Gastroesophageal sphincter (tissue), 4 donors: ENCODE measurements around the gene THRA. TPM values are rescaled to one million over a fixed set of nuclear protein-coding genes. Genes with fewer than 3 reads are reported as not detected.

ENCODE experiments used
- ATAC-seq: fragments of 150-250 bp; one replicate; pipeline ENCODE4 v1.9.1; 2016; ENCODE audit warnings: mild to moderate bottlenecking, moderate library complexity
- H3K27ac ChIP-seq, 4 donors: fragments of 200-600 bp; sonication (generic) in 3 of 4; 1 replicate in 3 of 4; 2 replicates in 1 of 4; pipeline ENCODE4 v1.5.1; 2016 to 2019
- H3K27me3 ChIP-seq: fragments of 200-600 bp; sonication (generic); one replicate; pipeline ENCODE4 v1.5.1; 2019
- H3K36me3 ChIP-seq, 2 donors: fragments of 200-600 bp; sonication (generic); one replicate each; pipeline ENCODE4 v1.5.1; 2019; ENCODE audit warnings: control low read depth in 1 of 2
- H3K4me1 ChIP-seq, 3 donors: fragments of 200-600 bp; sonication (generic); 1 replicate in 2 of 3; 2 replicates in 1 of 3; pipeline ENCODE4 v1.5.1; 2016 to 2019; ENCODE audit warnings: control low read depth in 2 of 3
- H3K4me3 ChIP-seq, 2 donors: fragments of 200-600 bp; sonication (generic); one replicate each; pipeline ENCODE4 v1.5.1; 2019; ENCODE audit warnings: mild to moderate bottlenecking in 1 of 2, moderate library complexity in 1 of 2
- H3K9me3 ChIP-seq, 3 donors: fragments of 200-600 bp; sonication (generic); one replicate each; pipeline ENCODE4 v1.5.1; 2017 to 2019; ENCODE audit warnings: control low read depth in 2 of 3
- EP300 ChIP-seq: sonication (generic); formaldehyde crosslinking; IDR thresholded peaks from one replicate; pipeline ENCODE4 v1.6.1; 2017; ENCODE audit warnings: antibody characterized with exemption, mild to moderate bottlenecking
- POLR2A ChIP-seq, 2 donors: fragments of 450-650 bp; IDR thresholded peaks; one replicate each; pipeline ENCODE4 v1.6.1; 2017; ENCODE audit warnings: antibody characterized with exemption in 2 of 2, mild to moderate bottlenecking in 2 of 2, moderate library complexity in 1 of 2
- POLR2AphosphoS5 ChIP-seq: sonication (generic); formaldehyde crosslinking; IDR thresholded peaks from one replicate; pipeline ENCODE4 v1.6.1; 2017; ENCODE audit warnings: antibody characterized with exemption
- WGBS, 2 donors: methylation state at CpG; one replicate each; pipeline ENCODE4 v1.1.5; 2018; ENCODE audit warnings: low coverage in 1 of 2; 5-methylcytosine and 5-hydroxymethylcytosine counted together
- total RNA-seq, 4 donors: library from RNA; depleted of rRNA; stranded (reverse); fragments of >200 nt; gene quantifications; one replicate each; pipeline ENCODE4 v1.1.0, GENCODE V29; 2016
- TF ChIP-seq, protein P1 (sequence below), 4 experiments: fragments of 200-600 bp in 2 of 4; fragments of 450-650 bp in 2 of 4; sonication (generic) in 1 of 4; IDR thresholded peaks; one replicate each; pipeline ENCODE4 v1.5.1; 2017 to 2019; ENCODE audit warnings: antibody characterized with exemption in 4 of 4, mild to moderate bottlenecking in 2 of 4, moderate library complexity in 2 of 4

The THRA gene
- total RNA-seq, 4 donors from 2014 or later: 84.8 to 133 (median 102) TPM

DNA sequence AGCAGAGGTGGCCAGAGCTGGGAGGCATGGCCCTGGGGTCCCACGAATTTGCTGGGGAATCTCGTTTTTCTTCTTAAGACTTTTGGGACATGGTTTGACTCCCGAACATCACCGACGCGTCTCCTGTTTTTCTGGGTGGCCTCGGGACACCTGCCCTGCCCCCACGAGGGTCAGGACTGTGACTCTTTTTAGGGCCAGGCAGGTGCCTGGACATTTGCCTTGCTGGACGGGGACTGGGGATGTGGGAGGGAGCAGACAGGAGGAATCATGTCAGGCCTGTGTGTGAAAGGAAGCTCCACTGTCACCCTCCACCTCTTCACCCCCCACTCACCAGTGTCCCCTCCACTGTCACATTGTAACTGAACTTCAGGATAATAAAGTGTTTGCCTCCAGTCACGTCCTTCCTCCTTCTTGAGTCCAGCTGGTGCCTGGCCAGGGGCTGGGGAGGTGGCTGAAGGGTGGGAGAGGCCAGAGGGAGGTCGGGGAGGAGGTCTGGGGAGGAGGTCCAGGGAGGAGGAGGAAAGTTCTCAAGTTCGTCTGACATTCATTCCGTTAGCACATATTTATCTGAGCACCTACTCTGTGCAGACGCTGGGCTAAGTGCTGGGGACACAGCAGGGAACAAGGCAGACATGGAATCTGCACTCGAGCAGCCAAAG lies 45.2 kb upstream of the THRA start:
- Histone ChIP-seq H3K4me3 (no peak overlapping the region), H3K36me3 (peaks cover 0 to 32% of the 10 kb centered on the region in 2 donors), H3K27me3 (no peaks in the 10 kb centered on the region), H3K27ac (peak overlapping the region in 3 of 4 donors; percentile 74 to 77 (median 76)), H3K9me3 (no peaks in the 10 kb centered on the region), H3K4me1 (peaks cover 0 to 85% (median 42%) of the 10 kb centered on the region in 3 donors)
- TF ChIP-seq POLR2A (IDR thresholded peaks at IDR 0.05) (no peak), EP300 (no peak), POLR2AphosphoS5 (no peak)
- TF ChIP-seq, protein P1, sequence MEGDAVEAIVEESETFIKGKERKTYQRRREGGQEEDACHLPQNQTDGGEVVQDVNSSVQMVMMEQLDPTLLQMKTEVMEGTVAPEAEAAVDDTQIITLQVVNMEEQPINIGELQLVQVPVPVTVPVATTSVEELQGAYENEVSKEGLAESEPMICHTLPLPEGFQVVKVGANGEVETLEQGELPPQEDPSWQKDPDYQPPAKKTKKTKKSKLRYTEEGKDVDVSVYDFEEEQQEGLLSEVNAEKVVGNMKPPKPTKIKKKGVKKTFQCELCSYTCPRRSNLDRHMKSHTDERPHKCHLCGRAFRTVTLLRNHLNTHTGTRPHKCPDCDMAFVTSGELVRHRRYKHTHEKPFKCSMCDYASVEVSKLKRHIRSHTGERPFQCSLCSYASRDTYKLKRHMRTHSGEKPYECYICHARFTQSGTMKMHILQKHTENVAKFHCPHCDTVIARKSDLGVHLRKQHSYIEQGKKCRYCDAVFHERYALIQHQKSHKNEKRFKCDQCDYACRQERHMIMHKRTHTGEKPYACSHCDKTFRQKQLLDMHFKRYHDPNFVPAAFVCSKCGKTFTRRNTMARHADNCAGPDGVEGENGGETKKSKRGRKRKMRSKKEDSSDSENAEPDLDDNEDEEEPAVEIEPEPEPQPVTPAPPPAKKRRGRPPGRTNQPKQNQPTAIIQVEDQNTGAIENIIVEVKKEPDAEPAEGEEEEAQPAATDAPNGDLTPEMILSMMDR (IDR thresholded peaks at IDR 0.05): no peak
- no peak for ATAC-seq
- 21 to 40% methylated on average over 6 of the region's 15 CpGs for WGBS, 2 donors

DNA sequence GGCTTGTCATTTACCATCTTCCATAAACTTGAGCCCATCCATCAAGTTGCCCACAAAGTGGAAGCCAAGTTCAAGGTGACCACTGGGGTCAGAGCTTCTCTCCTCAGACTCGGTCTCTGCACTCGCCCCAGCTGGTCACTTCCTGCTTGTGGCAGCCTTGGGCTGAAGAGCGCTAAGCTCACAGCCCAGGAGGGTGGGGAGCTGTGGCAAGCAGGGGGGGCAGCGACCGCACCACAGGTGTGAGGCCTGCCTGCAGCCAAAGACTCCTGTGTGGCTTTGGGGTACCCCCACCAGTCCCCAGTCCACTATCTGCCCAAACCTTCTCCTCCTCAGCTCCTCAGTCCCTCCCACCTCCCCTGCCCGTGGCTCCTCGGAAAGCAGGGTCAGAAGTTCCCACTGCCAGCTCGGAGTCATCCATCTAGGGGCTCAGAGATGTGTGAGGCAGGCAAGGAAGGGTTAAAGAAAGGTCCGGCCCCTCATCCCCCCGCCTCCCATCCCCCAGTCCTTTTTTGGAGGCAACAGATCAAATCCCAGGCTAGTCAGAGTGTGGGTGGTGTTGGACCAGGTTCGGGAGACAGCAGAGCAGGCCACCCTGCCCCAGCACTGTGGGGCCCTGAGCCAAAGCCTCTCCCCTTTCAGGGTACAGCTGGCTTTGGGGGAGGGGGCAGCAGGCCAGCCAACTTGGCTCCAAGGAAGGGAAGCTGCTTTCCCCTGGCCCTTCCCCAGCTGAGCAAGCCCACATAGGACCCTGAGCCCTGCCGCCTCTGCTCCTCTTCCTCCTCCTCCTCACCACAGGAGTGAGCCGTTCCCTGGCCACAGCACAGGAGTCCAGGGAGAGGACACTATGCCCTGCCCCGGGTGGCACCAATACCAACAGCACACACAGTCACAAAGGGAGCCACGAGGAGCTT lies 44.3 kb upstream of the THRA start:
- Histone ChIP-seq H3K27me3 (no peaks in the 10 kb centered on the region), H3K4me1 (peaks cover 0 to 92% (median 47%) of the 10 kb centered on the region in 3 donors), H3K27ac (peak overlapping the region in 3 of 4 donors; percentile 74 to 77 (median 76)), H3K4me3 (no peak overlapping the region), H3K9me3 (no peaks in the 10 kb centered on the region), H3K36me3 (peaks cover 0 to 41% of the 10 kb centered on the region in 2 donors)
- ATAC-seq: peak; percentile 20
- WGBS, 2 donors: 13% methylated on average over 3 of the region's 15 CpGs; no CpG with 5 or more reads in 1 of the 2 donors
- TF ChIP-seq, protein P1 (IDR thresholded peaks at IDR 0.05): peak in 1 of 4 experiments; percentile 7
- TF ChIP-seq POLR2AphosphoS5 (peak; percentile 42), EP300 (no peak), POLR2A (IDR thresholded peaks at IDR 0.05) (no peak)

DNA sequence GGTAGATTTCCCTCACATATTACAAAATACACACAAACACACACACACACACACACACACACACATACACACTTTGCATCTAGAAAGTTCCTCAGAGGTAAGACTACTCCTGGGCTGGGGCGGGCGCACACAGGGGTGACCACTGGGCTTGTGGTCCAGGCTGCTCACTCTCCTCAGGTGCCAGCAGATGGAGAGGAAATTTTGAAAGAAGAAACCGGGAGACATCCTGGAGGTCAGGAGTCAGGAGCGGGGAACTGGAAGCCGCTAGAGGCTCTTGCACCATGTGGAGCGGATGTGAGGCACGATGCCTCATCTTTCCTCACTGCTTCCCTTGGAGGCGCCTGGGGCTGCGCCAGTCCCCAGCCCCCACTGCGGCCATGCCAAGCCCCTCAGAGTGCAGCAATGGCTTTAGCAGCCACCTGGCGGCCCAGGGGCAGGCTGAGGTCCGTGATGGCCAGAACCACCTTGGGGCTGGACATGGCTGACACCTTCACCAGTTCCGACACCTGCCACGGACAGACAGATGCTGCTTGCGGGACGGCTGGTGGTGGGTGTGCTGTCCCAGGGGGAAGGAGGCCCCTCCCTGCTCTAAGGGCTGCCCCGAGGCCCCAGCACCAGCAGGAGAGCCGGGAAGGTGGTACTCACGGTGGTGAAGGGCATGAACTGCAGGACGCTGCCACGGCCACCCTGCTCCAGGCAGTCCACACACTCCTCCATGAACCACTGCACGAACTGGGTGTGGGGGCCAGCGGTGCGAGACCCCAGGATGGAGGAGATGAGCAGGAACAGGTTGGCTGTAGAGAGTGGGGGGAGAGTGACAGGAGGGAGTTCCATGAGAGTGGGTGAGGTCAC lies 43.4 kb upstream of the THRA start:
- no peaks in the 10 kb centered on the region for H3K9me3 ChIP-seq
- WGBS, 2 donors: 40 to 78% methylated on average over 1 to 4 of the region's 24 CpGs
- TF ChIP-seq, protein P1 (IDR thresholded peaks at IDR 0.05): no peak
- TF ChIP-seq POLR2AphosphoS5 (no peak), EP300 (no peak), POLR2A (IDR thresholded peaks at IDR 0.05) (no peak)
- H3K4me1 ChIP-seq: peaks cover 0 to 92% (median 45%) of the 10 kb centered on the region in 3 donors
- H3K36me3 ChIP-seq: peaks cover 0 to 50% of the 10 kb centered on the region in 2 donors
- no peak overlapping the region for H3K4me3 ChIP-seq
- peak; percentile 50 for ATAC-seq
- peak overlapping the region in 3 of 4 donors; percentile 74 to 77 (median 76) for H3K27ac ChIP-seq
- no peaks in the 10 kb centered on the region for H3K27me3 ChIP-seq

DNA sequence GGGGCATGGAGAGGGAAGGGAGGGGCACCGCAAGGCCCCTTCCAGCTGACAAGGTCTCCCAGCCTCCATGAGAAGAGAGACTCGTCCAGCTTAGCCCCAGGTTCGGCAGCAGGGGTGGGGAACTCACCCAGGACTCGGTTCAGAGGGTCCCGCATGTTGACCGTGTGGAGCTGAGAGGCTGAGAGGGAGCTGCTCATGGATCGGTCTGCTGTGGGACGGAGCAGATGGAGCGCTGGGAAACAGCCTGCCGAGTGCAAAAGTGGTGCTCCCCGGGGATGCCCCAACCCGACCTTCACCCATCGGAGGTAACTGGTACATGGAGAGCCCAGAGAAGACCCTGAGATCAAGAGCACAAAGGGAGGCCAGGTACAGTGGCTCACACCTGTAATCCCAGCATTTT lies 42.6 kb upstream of the THRA start:
- H3K4me3 ChIP-seq: no peak overlapping the region
- WGBS, 2 donors: 71 to 100% methylated on average over 3 of the region's 13 CpGs
- no peaks in the 10 kb centered on the region for H3K27me3 ChIP-seq
- TF ChIP-seq POLR2A (IDR thresholded peaks at IDR 0.05) (no peak), POLR2AphosphoS5 (no peak), EP300 (no peak)
- TF ChIP-seq, protein P1 (IDR thresholded peaks at IDR 0.05): no peak
- ATAC-seq: no peak
- no peaks in the 10 kb centered on the region for H3K9me3 ChIP-seq
- peak overlapping the region in 2 of 4 donors; percentile 68 to 77 for H3K27ac ChIP-seq
- H3K36me3 ChIP-seq: peaks cover 0 to 58% of the 10 kb centered on the region in 2 donors
- H3K4me1 ChIP-seq: peaks cover 0 to 86% (median 45%) of the 10 kb centered on the region in 3 donors
